Fibroblast of lung (primary cell): Measurements from ENCODE around the gene LPP. TPM values are rescaled to one million over a fixed set of nuclear protein-coding genes. Genes with fewer than 3 reads are reported as not detected.

Experiments used
- DNase-seq, 2 donors: peaks; one replicate each; pipeline versions ENCODE4 v3.0.0 to v3.0.0-alpha.2; 2010; ENCODE audit warnings: low read depth in 2 of 2
- H2AFZ ChIP-seq: 2 replicates; pipeline ENCODE4 v1.5.1; 2012; ENCODE audit warnings: low read length, control low read depth, inconsistent platforms
- H3K27ac ChIP-seq: 2 replicates; pipeline ENCODE4 v1.5.1; 2011; ENCODE audit warnings: low read length, control low read depth; ENCODE audit not compliant: insufficient read depth
- H3K27me3 ChIP-seq: 2 replicates; pipeline ENCODE4 v1.5.1; 2011; ENCODE audit warnings: mild to moderate bottlenecking, low read length; ENCODE audit not compliant: control insufficient read depth, insufficient read depth
- H3K36me3 ChIP-seq: 2 replicates; pipeline ENCODE4 v1.5.1; 2011; ENCODE audit warnings: low read length; ENCODE audit not compliant: control insufficient read depth, insufficient read depth
- H3K4me1 ChIP-seq: 2 replicates; pipeline ENCODE4 v1.5.1; 2011; ENCODE audit warnings: low read length; ENCODE audit not compliant: control insufficient read depth, insufficient read depth; ENCODE audit errors: extremely low read depth
- H3K4me2 ChIP-seq: 2 replicates; pipeline ENCODE4 v1.5.1; 2011; ENCODE audit warnings: low read length, control low read depth; ENCODE audit not compliant: insufficient read depth; ENCODE audit errors: extremely low read depth
- H3K4me3 ChIP-seq, 4 experiments: fragments of 200-600 bp in 1 of 4; sonication (generic) in 1 of 4; replicated peaks in 1 of 4; 2 replicates each; pipeline ENCODE4 v1.5.1; 2011 to 2016; ENCODE audit warnings: low read length in 4 of 4, low read depth in 3 of 4, mild to moderate bottlenecking in 3 of 4, control low read depth in 2 of 4, inconsistent platforms in 1 of 4, mixed read lengths in 1 of 4; ENCODE audit not compliant: insufficient read depth in 1 of 4; ENCODE audit errors: control extremely low read depth in 1 of 4
- H3K79me2 ChIP-seq: 2 replicates; pipeline ENCODE4 v1.5.1; 2012; ENCODE audit warnings: mild to moderate bottlenecking, low read length, inconsistent platforms; ENCODE audit not compliant: control insufficient read depth, insufficient read depth
- H3K9ac ChIP-seq: 2 replicates; pipeline ENCODE4 v1.5.1; 2011; ENCODE audit warnings: mild to moderate bottlenecking, low read length, control low read depth; ENCODE audit not compliant: insufficient read depth
- H3K9me3 ChIP-seq: 2 replicates; pipeline ENCODE4 v1.5.1; 2012; ENCODE audit warnings: low read depth, low read length; ENCODE audit not compliant: control insufficient read depth, insufficient read depth
- H4K20me1 ChIP-seq: 2 replicates; pipeline ENCODE4 v1.5.1; 2011; ENCODE audit warnings: low read length; ENCODE audit not compliant: control insufficient read depth, insufficient read depth; ENCODE audit errors: extremely low read depth
- CTCF ChIP-seq, 2 donors: IDR thresholded peaks in 1 of 2; conservative IDR thresholded peaks in 1 of 2; 1 replicate in 1 of 2; 2 replicates in 1 of 2; pipeline ENCODE4 v1.5.1; 2011 to 2012; ENCODE audit warnings: low read length in 2 of 2, control low read depth in 1 of 2, inconsistent platforms in 1 of 2, low read depth in 1 of 2, mild to moderate bottlenecking in 1 of 2
- EZH2 ChIP-seq: IDR thresholded peaks from 2 replicates; pipeline ENCODE4 v1.5.1; 2012; ENCODE audit warnings: low read length, control low read depth, mild to moderate bottlenecking; ENCODE audit errors: missing control alignments
- polyA plus RNA-seq, 2 donors: library from polyadenylated mRNA; depleted of rRNA in 1 of 2; stranded (reverse) in 1 of 2; unstranded in 1 of 2; fragments of >200 nt; gene quantifications; 2 replicates each; pipeline ENCODE4 v1.2.1, GENCODE V29; 2011 to 2012; ENCODE audit warnings: missing spikeins in 1 of 2
- total RNA-seq: library from RNA; depleted of rRNA; stranded (reverse); fragments of >200 nt; gene quantifications from 2 replicates; pipeline ENCODE4 v1.2.1, GENCODE V29; 2014

Gene LPP
- total and polyA plus RNA-seq, 2 donors (not counting 1 experiment from before 2014, with no cell fraction given) = 69.0 to 124 TPM

- no peak for DNase-seq
- Histone ChIP-seq H2AFZ (no peak overlapping the region), H3K4me2 (no peak overlapping the region), H3K27ac (no peak overlapping the region), H3K36me3 (no peaks in the 10 kb centered on the region), H3K9ac (no peak overlapping the region), H3K4me1 (peaks cover 7% of the 10 kb centered on the region), H3K27me3 (no peaks in the 10 kb centered on the region), H3K9me3 (no peaks in the 10 kb centered on the region), H3K79me2 (peaks cover 62% of the 10 kb centered on the region), H3K4me3 (no peak overlapping the region), H4K20me1 (no peaks in the 10 kb centered on the region)
- no peak for TF ChIP-seq CTCF (conservative IDR thresholded peaks at IDR 0.05 in 1 of 2, IDR thresholded peaks at IDR 0.05 in 1 of 2; ENCODE audit: low read depth in 1 of 2, low read length in 2 of 2)
- no peak for TF ChIP-seq EZH2
Measured at GRCh38 chr3:188198001-188198400, 44.0 kb downstream of the LPP start.

DNA sequence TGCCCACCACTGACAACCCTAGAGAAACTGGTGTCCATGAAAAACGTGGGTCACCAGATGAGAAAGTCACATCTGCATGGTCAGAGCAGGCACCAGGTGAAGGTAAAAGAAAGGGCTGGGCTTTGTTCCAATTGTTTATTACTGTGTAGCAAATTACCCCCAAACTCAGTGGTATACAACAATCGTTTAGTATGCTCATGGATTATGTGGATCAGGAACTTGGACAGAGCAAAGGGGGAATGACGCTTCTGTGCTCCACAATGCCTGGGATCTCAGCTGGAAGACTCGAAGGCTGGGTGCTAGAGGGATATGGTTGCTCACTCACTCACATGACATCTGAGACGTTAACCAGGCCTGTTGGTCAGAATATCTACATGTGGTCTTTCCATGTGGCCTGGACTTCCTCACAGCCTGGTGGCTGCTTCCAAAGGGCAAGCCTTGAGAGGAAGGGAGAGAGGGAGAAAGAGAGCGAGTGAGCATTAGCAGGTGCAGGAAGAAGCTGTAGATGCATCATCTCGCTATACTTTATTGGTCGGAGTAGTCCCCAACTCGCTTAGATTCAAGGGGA, 44.9 kb downstream of the LPP start:
- H3K4me3 ChIP-seq = no peak overlapping the region
- H3K9me3 ChIP-seq = no peaks in the 10 kb centered on the region
- H3K36me3 ChIP-seq = no peaks in the 10 kb centered on the region
- no peak overlapping the region for H3K9ac ChIP-seq
- no peak overlapping the region for H3K27ac ChIP-seq
- DNase-seq = no peak
- H3K27me3 ChIP-seq = no peaks in the 10 kb centered on the region
- no peak overlapping the region for H3K4me2 ChIP-seq
- H3K4me1 ChIP-seq = peaks cover 7% of the 10 kb centered on the region
- H4K20me1 ChIP-seq = no peaks in the 10 kb centered on the region
- H2AFZ ChIP-seq = no peak overlapping the region
- H3K79me2 ChIP-seq = peaks cover 58% of the 10 kb centered on the region
- no peak for TF ChIP-seq CTCF (conservative IDR thresholded peaks at IDR 0.05 in 1 of 2, IDR thresholded peaks at IDR 0.05 in 1 of 2; ENCODE audit: low read depth in 1 of 2, low read length in 2 of 2)
- TF ChIP-seq EZH2 = no peak

- no peak overlapping the region for H2AFZ ChIP-seq
- no peaks in the 10 kb centered on the region for H3K27me3 ChIP-seq
- no peak overlapping the region for H3K4me3 ChIP-seq
- H3K36me3 ChIP-seq = no peaks in the 10 kb centered on the region
- no peaks in the 10 kb centered on the region for H4K20me1 ChIP-seq
- no peaks in the 10 kb centered on the region for H3K9me3 ChIP-seq
- TF ChIP-seq EZH2 (no peak), CTCF (conservative IDR thresholded peaks at IDR 0.05 in 1 of 2, IDR thresholded peaks at IDR 0.05 in 1 of 2; ENCODE audit: low read depth in 1 of 2, low read length in 2 of 2) (no peak)
- H3K27ac ChIP-seq = no peak overlapping the region
- no peak overlapping the region for H3K9ac ChIP-seq
- DNase-seq = no peak
- H3K4me2 ChIP-seq = no peak overlapping the region
- peaks cover 7% of the 10 kb centered on the region for H3K4me1 ChIP-seq
- H3K79me2 ChIP-seq = peaks cover 57% of the 10 kb centered on the region
Measured at GRCh38 chr3:188199386-188199785, 45.4 kb downstream of the LPP start.
